ENCODE measurements around the gene ANOS1. TPM values are rescaled to one million over a fixed set of nuclear protein-coding genes. Genes with fewer than 3 reads are reported as not detected.
"Not testable (repeated sequence)": the region's sequence is repeated elsewhere in the genome, so short reads cannot be mapped to it uniquely, and the experiment has no call there.

The ANOS1 gene
- 22.5 and 22.7 TPM in 2 replicates for total RNA-seq
- polyA plus RNA-seq: 10.4 and 17.6 TPM in 2 replicates

GRCh38 chrX:8731559-8732395, at the start of gene ANOS1:
TSS of gene ANOS1 (minus strand) at chrX:8732137. CDS start at chrX:8732036, 101 bp downstream.
- Histone ChIP-seq H3K4me3 (peak within 1 kb of the TSS; percentile 86), H3K27me3 (no peaks in the 10 kb centered on the region), H3K9me3 (ENCODE audit: low read depth) (no peaks in the 10 kb centered on the region), H3K4me1 (ENCODE audit: low read depth) (peaks cover 6% of the 10 kb centered on the region), H3K36me3 (no peaks in the 10 kb centered on the region), H3K27ac (no peak within 1 kb of the TSS)
- TF ChIP-seq CTCF (IDR thresholded peaks at IDR 0.05; ENCODE audit: low read depth, low read length): peak; percentile 2
- DNase-seq (ENCODE audit: low read depth in 1 of 2, low spot score in 1 of 2): peak; percentile 72 to 92

- H3K27me3 ChIP-seq: no peaks in the 10 kb centered on the region
These were observed 41.2 kb upstream of the ANOS1 start for GRCh38 chrX:8773117-8773516.

GRCh38 chrX:8760021-8760420, 28.1 kb upstream of the ANOS1 start:
- no peak overlapping the region for H3K27ac ChIP-seq
- TF ChIP-seq CTCF (IDR thresholded peaks at IDR 0.05; ENCODE audit: low read depth, low read length): no peak
- no peaks in the 10 kb centered on the region for H3K27me3 ChIP-seq
- no peaks in the 10 kb centered on the region for H3K4me1 ChIP-seq (ENCODE audit: low read depth)
- no peak overlapping the region for H3K4me3 ChIP-seq
- no peak for DNase-seq (ENCODE audit: low read depth in 1 of 2, low spot score in 1 of 2)
- no peaks in the 10 kb centered on the region for H3K9me3 ChIP-seq (ENCODE audit: low read depth)
- no peaks in the 10 kb centered on the region for H3K36me3 ChIP-seq

More at GRCh38 chrX:8773117-8773516, 41.2 kb upstream of the ANOS1 start:
- Histone ChIP-seq H3K4me3 (no peak overlapping the region), H3K36me3 (no peaks in the 10 kb centered on the region), H3K9me3 (ENCODE audit: low read depth) (no peaks in the 10 kb centered on the region), H3K4me1 (ENCODE audit: low read depth) (no peaks in the 10 kb centered on the region), H3K27ac (no peak overlapping the region)
- DNase-seq (ENCODE audit: low read depth in 1 of 2, low spot score in 1 of 2): no peak
- no peak for TF ChIP-seq CTCF (IDR thresholded peaks at IDR 0.05; ENCODE audit: low read depth, low read length)

- H3K27ac ChIP-seq, H3K27me3 ChIP-seq: not testable (repeated sequence)
- peak in 1 of 2 donors; percentile 21 for DNase-seq (ENCODE audit: low read depth in 1 of 2, low spot score in 1 of 2)
These were observed 26.8 kb upstream of the ANOS1 start for GRCh38 chrX:8758706-8759105.

GRCh38 chrX:8757609-8758389, 25.9 kb upstream of the ANOS1 start:
- not testable (repeated sequence) for H3K27ac ChIP-seq; H3K27me3 ChIP-seq; H3K9me3 ChIP-seq (ENCODE audit: low read depth); H3K4me1 ChIP-seq (ENCODE audit: low read depth); H3K36me3 ChIP-seq; H3K4me3 ChIP-seq
- peak in 1 of 2 donors; percentile 3 for DNase-seq (ENCODE audit: low read depth in 1 of 2, low spot score in 1 of 2)

More at GRCh38 chrX:8758706-8759105, 26.8 kb upstream of the ANOS1 start:
- not testable (repeated sequence) for H3K4me1 ChIP-seq (ENCODE audit: low read depth); H3K36me3 ChIP-seq; H3K4me3 ChIP-seq; H3K9me3 ChIP-seq (ENCODE audit: low read depth)

- no peaks in the 10 kb centered on the region for H3K9me3 ChIP-seq (ENCODE audit: low read depth)
- no peak for DNase-seq (ENCODE audit: low read depth in 1 of 2, low spot score in 1 of 2)
- no peaks in the 10 kb centered on the region for H3K27me3 ChIP-seq
- H3K4me3 ChIP-seq: no peak overlapping the region
- H3K36me3 ChIP-seq: no peaks in the 10 kb centered on the region
- H3K4me1 ChIP-seq (ENCODE audit: low read depth): no peaks in the 10 kb centered on the region
- TF ChIP-seq CTCF (IDR thresholded peaks at IDR 0.05; ENCODE audit: low read depth, low read length): no peak
- no peak overlapping the region for H3K27ac ChIP-seq
These were observed 23.9 kb upstream of the ANOS1 start for GRCh38 chrX:8755813-8756212.

All from cardiac muscle cell (in vitro differentiated cells and primary cell).